IPS-18c (cell line): Measurements from ENCODE around the gene CDKAL1.
"Not testable (repeated sequence)": the region's sequence is repeated elsewhere in the genome, so short reads cannot be mapped to it uniquely, and the experiment has no call there.

Experiments used
- H3K4me3 ChIP-seq: 2 replicates; pipeline ENCODE4 v1.7.0; 2013; ENCODE audit warnings: low read depth, mild to moderate bottlenecking, low read length, moderate library complexity; ENCODE audit not compliant: insufficient read depth
- H3K9me3 ChIP-seq: one replicate; pipeline ENCODE4 v1.6.1; 2013; ENCODE audit warnings: mild to moderate bottlenecking, low read length, moderate library complexity; ENCODE audit not compliant: control insufficient read depth, insufficient read depth

CDKAL1 gene

GRCh38 chr6:20541382-20541781 lies 7.1 kb downstream of the CDKAL1 start:
- H3K9me3 ChIP-seq, result no peaks in the 10 kb centered on the region
- H3K4me3 ChIP-seq, result no peak overlapping the region

- no peak overlapping the region for H3K4me3 ChIP-seq
Measured at GRCh38 chr6:20542927-20543602, 8.8 kb downstream of the CDKAL1 start.

GRCh38 chr6:20548264-20548663 lies 14.0 kb downstream of the CDKAL1 start:
- no peak overlapping the region for H3K4me3 ChIP-seq
- no peaks in the 10 kb centered on the region for H3K9me3 ChIP-seq

More at GRCh38 chr6:20542927-20543602, 8.8 kb downstream of the CDKAL1 start:
- H3K9me3 ChIP-seq, result no peaks in the 10 kb centered on the region

- not testable (repeated sequence) for H3K4me3 ChIP-seq, H3K9me3 ChIP-seq
Measured at GRCh38 chr6:20549398-20549797, 15.1 kb downstream of the CDKAL1 start.

GRCh38 chr6:20554326-20554725 lies 20.1 kb downstream of the CDKAL1 start:
- no peaks in the 10 kb centered on the region for H3K9me3 ChIP-seq
- no peak overlapping the region for H3K4me3 ChIP-seq

- H3K9me3 ChIP-seq, result no peaks in the 10 kb centered on the region
- no peak overlapping the region for H3K4me3 ChIP-seq
Measured at GRCh38 chr6:20554817-20555216, 20.6 kb downstream of the CDKAL1 start.

GRCh38 chr6:20559924-20560551 lies 25.8 kb downstream of the CDKAL1 start:
- Histone ChIP-seq H3K9me3 (no peaks in the 10 kb centered on the region), H3K4me3 (no peak overlapping the region)

GRCh38 chr6:20563377-20563776 lies 29.1 kb downstream of the CDKAL1 start:
- H3K4me3 ChIP-seq, result no peak overlapping the region
- no peaks in the 10 kb centered on the region for H3K9me3 ChIP-seq

GRCh38 chr6:20564269-20564668 lies 30.0 kb downstream of the CDKAL1 start:
- no peak overlapping the region for H3K4me3 ChIP-seq
- no peaks in the 10 kb centered on the region for H3K9me3 ChIP-seq

- H3K4me3 ChIP-seq, result no peak overlapping the region
- H3K9me3 ChIP-seq, result no peaks in the 10 kb centered on the region
Measured at GRCh38 chr6:20564777-20565176, 30.5 kb downstream of the CDKAL1 start.

GRCh38 chr6:20565342-20565741 lies 31.1 kb downstream of the CDKAL1 start:
- no peaks in the 10 kb centered on the region for H3K9me3 ChIP-seq

GRCh38 chr6:20566109-20566508 lies 31.9 kb downstream of the CDKAL1 start:
- H3K4me3 ChIP-seq, result no peak overlapping the region
- no peaks in the 10 kb centered on the region for H3K9me3 ChIP-seq

More at GRCh38 chr6:20565342-20565741, 31.1 kb downstream of the CDKAL1 start:
- no peak overlapping the region for H3K4me3 ChIP-seq

- Histone ChIP-seq H3K9me3 (no peaks in the 10 kb centered on the region), H3K4me3 (no peak overlapping the region)
Measured at GRCh38 chr6:20569000-20569610, 34.8 kb downstream of the CDKAL1 start.

GRCh38 chr6:20571261-20571660 lies 37.0 kb downstream of the CDKAL1 start:
- no peaks in the 10 kb centered on the region for H3K9me3 ChIP-seq
- H3K4me3 ChIP-seq, result no peak overlapping the region

- Histone ChIP-seq H3K9me3 (no peaks in the 10 kb centered on the region), H3K4me3 (no peak overlapping the region)
Measured at GRCh38 chr6:20572288-20572687, 38.0 kb downstream of the CDKAL1 start.

- no peak overlapping the region for H3K4me3 ChIP-seq
Measured at GRCh38 chr6:20572940-20573339, 38.7 kb downstream of the CDKAL1 start.

GRCh38 chr6:20574355-20574754 lies 40.1 kb downstream of the CDKAL1 start:
- Histone ChIP-seq H3K9me3 (no peaks in the 10 kb centered on the region), H3K4me3 (no peak overlapping the region)

More at GRCh38 chr6:20572940-20573339, 38.7 kb downstream of the CDKAL1 start:
- no peaks in the 10 kb centered on the region for H3K9me3 ChIP-seq

- no peaks in the 10 kb centered on the region for H3K9me3 ChIP-seq
Measured at GRCh38 chr6:20575125-20575524, 40.9 kb downstream of the CDKAL1 start.

More at GRCh38 chr6:20575125-20575524, 40.9 kb downstream of the CDKAL1 start:
- no peak overlapping the region for H3K4me3 ChIP-seq
